HG03460 (cell line): ENCODE data around the gene FAM72B.
"Not testable (repeated sequence)": the region's sequence is repeated elsewhere in the genome, so short reads cannot be mapped to it uniquely, and the experiment has no call there.

Experiments used
- ATAC-seq: cut with Tn5 transposase; IDR thresholded peaks from one replicate; pipeline ENCODE4 v1.9.1; 2021; ENCODE audit not compliant: unreplicated experiment

The FAM72B gene

GRCh38 chr1:121184290-121185127, at the start of gene FAM72B, which contains the start of gene SRGAP2C:
TSS of gene FAM72B (minus strand) at chr1:121184340. CDS start at chr1:121183489, 851 bp downstream.
TSS of gene SRGAP2C (plus strand) at chr1:121184975. CDS start at chr1:121187447, 2,472 bp downstream.
- peak; percentile 76 for ATAC-seq

DNA sequence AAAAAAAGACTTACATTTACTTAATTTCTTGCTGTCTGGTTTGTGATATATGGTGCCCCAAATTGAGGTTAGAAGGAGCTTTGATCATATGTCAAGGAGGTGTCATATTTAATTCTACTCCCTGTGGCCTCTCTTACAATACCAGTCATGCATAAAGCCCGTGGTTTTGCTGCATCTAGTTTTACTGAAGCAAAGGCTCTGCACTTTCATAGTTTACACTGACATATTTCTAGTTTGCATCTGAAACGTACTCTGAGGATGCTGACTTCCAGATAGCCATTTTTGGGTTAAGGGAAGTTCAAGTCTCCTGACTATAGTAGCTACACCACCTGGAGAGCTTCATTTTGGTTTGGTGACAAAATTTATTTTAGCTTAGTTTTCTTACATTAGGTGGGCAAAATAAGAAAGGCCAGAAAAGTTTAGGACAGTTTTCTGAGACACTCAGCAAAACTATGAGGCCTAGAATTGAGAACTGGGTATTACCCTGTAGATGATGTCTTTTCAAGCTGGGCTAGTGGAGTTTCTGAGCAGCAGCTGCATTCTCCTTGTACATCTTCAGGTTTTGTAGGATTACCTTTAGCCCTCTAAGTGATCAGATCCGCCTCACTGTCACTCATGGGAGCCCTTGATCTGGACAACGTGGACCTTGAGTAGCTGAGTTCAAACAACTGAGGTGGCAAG, 48.4 kb upstream of the FAM72B start:
- ATAC-seq: peak; percentile 62

- ATAC-seq: not testable (repeated sequence)
These were observed 46.5 kb upstream of the FAM72B start for GRCh38 chr1:121230636-121231035.

GRCh38 chr1:121227544-121228330, 43.6 kb upstream of the FAM72B start:
- ATAC-seq: not testable (repeated sequence)

- ATAC-seq: not testable (repeated sequence)
These were observed 42.8 kb upstream of the FAM72B start for GRCh38 chr1:121226925-121227324.

GRCh38 chr1:121226295-121226904, 42.3 kb upstream of the FAM72B start:
- ATAC-seq: not testable (repeated sequence)

GRCh38 chr1:121224714-121225113, 40.6 kb upstream of the FAM72B start:
- ATAC-seq: peak; percentile 99

DNA sequence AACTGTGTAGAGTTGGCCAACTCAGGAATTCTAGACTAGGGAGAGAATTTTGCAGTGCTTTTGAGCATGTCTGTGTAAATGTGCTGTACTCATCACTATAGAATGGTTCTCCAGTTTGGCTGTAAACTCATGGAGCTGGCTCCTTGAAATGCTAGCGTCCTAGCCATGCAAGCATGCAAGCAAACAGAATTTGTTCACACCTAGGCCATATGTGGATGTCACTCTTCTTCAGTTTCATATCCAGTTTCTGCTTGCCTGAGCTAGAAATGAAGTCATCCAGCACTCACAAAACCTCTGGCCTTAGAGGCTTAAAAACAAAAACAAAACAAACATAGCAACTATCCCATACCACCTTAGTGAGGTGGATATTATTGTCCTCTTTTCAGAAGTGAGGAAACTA, 37.6 kb upstream of the FAM72B start:
- ATAC-seq: peak; percentile 52

GRCh38 chr1:121216676-121217075, 32.5 kb upstream of the FAM72B start:
- ATAC-seq: not testable (repeated sequence)

DNA sequence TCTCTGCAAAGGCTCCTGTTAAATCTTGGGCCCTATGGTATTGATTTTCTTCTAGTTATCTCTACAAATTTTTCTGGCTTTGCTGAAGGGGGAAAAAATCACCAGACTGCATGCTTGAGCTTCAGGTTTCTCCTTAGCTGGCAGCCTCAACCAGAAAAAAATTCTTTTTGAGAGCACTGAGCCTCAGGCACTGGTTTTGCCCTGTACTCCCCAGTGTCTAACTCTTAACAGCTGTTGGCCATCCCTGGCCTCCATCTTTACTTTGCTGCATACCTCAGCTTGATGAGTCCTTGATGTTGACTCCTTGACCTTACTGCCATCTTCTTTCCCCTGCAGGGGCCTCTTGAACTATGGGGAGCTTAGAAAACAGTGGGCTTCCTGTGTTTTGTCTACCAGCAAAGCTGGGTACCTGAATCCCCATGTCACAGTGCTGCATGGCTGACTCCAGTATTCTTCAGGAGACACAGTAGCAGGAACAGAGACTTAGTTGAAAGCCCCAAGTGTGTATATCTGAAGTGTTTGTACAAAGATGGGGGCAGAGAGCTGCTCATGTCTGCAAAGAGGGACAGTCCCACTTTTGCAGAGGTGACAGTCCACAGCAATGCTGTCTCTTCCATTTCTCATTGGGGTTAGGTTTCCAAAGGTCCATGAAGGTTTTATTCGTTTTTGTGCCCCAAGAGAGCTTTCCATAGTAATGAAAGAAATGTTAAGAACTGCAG, 31.7 kb upstream of the FAM72B start:
- not testable (repeated sequence) for ATAC-seq

- ATAC-seq: not testable (repeated sequence)
These were observed 30.5 kb upstream of the FAM72B start for GRCh38 chr1:121214544-121215156.

DNA sequence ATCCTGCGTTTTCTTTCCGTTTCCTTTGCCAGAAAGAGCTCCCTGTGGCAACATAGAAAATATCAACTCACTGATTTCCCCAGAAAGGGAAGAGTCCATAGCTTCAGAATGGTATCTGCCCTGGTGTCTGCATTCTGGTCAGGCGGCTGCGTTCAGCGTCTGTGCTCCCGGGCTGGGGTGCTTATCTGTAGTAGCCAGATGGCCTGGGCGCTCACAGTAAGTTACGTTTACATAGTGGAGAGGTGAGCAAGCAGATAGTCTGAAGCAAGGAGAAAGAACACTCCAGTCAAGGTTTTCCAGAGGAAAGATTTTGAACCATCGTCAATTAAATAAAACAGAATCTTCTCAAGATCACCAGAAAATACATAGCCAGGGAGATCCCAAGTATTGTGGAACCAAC, 29.4 kb upstream of the FAM72B start:
- ATAC-seq: not testable (repeated sequence)

GRCh38 chr1:121210778-121211177, 26.6 kb upstream of the FAM72B start:
- ATAC-seq: not testable (repeated sequence)

DNA sequence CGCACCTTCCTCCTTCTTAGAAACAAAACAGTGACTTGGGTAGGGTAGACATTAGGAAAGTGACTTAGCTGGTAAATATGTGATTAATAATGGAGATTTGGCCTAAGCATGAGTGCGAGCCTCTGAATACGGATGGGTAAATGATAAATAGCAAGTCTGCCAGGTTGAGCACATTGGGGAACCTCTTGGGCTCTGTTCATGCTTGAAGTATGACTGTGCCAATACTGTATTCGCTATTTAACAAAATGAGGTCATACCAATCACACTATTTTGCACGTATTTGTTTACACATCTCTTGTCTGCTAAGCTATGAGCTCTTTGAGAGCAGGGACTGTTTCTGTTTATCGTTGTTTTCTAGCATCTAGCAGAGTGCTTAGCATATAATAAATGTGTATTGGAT, 24.2 kb upstream of the FAM72B start:
- ATAC-seq: not testable (repeated sequence)

- ATAC-seq: not testable (repeated sequence)
These were observed 23.2 kb upstream of the FAM72B start for GRCh38 chr1:121207328-121207727.

DNA sequence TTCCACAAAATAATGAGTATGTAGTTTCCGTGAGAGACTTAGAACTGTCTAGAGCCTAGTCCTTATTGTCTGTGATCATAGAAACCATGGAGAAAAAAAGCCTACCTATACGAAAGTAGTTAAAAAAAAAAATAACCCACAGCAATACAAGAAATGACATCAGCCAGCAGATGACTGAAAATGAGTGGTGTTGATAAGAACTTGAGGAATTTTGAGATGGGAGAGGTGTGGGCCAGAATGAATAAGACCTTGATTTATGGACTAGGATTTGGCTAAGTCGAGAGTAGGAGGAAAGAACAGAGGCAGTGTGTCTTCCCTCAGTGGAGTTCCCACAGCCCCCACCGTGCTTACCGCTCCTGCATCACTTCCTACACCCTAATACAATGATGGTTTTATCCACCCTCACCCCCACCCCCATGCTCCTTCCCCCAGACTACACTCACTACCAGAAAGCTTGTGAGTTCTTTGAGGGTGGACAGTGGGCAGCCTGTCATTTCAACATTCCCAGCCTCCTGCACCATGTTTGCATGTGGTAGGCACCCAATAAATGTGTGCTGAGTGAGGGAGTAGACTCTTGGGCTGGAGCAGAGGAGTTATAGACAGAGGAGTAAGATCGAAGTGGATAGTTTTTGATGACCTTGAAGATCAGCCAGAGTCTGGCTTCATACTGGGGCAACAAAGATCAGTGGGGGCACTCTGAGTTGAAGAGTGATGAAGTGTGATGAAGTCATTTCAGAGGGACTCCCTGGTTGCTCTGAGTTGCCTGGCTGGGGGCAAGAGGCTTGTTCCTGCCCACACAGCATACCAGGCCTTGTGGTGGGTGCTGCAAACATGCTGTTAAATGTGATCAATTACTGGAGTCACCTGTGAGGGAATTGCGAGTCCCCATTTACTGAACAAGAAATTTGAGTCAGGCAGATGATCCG, 21.9 kb upstream of the FAM72B start:
- ATAC-seq: not testable (repeated sequence)

- not testable (repeated sequence) for ATAC-seq
These were observed 18.8 kb upstream of the FAM72B start for GRCh38 chr1:121202986-121203385.
